Measurements from ENCODE around the gene PLEK2.

PLEK2 gene

GRCh38 chr14:67387195-67387594 lies 24.8 kb downstream of the PLEK2 start:
- no peak overlapping the region for H3K27ac ChIP-seq

GRCh38 chr14:67385618-67386017 lies 26.3 kb downstream of the PLEK2 start:
- 0 out of 2 replicates have a peak overlapping the region, but pooled peaks have one; percentile 12 for H3K27ac ChIP-seq
- no peak for TF ChIP-seq ZFX (IDR thresholded peaks at IDR 0.05; ENCODE audit: borderline replicate concordance)
- TF ChIP-seq, protein P1, sequence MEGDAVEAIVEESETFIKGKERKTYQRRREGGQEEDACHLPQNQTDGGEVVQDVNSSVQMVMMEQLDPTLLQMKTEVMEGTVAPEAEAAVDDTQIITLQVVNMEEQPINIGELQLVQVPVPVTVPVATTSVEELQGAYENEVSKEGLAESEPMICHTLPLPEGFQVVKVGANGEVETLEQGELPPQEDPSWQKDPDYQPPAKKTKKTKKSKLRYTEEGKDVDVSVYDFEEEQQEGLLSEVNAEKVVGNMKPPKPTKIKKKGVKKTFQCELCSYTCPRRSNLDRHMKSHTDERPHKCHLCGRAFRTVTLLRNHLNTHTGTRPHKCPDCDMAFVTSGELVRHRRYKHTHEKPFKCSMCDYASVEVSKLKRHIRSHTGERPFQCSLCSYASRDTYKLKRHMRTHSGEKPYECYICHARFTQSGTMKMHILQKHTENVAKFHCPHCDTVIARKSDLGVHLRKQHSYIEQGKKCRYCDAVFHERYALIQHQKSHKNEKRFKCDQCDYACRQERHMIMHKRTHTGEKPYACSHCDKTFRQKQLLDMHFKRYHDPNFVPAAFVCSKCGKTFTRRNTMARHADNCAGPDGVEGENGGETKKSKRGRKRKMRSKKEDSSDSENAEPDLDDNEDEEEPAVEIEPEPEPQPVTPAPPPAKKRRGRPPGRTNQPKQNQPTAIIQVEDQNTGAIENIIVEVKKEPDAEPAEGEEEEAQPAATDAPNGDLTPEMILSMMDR (IDR thresholded peaks at IDR 0.05), result no peak

More at GRCh38 chr14:67387195-67387594, 24.8 kb downstream of the PLEK2 start:
- TF ChIP-seq, protein P1 (IDR thresholded peaks at IDR 0.05), result no peak
- TF ChIP-seq ZFX (IDR thresholded peaks at IDR 0.05; ENCODE audit: borderline replicate concordance), result no peak

- H3K27ac ChIP-seq, result 0 out of 2 replicates have a peak overlapping the region, but pooled peaks have one; percentile 12
- TF ChIP-seq ZFX (IDR thresholded peaks at IDR 0.05; ENCODE audit: borderline replicate concordance), result no peak
- TF ChIP-seq, protein P1 (IDR thresholded peaks at IDR 0.05), result no peak
Measured at GRCh38 chr14:67385120-67385519, 26.8 kb downstream of the PLEK2 start.

GRCh38 chr14:67377916-67378315 lies 34.0 kb downstream of the PLEK2 start:
- H3K27ac ChIP-seq, result no peak overlapping the region
- no peak for TF ChIP-seq ZFX (IDR thresholded peaks at IDR 0.05; ENCODE audit: borderline replicate concordance)
- TF ChIP-seq, protein P1 (IDR thresholded peaks at IDR 0.05), result no peak

DNA sequence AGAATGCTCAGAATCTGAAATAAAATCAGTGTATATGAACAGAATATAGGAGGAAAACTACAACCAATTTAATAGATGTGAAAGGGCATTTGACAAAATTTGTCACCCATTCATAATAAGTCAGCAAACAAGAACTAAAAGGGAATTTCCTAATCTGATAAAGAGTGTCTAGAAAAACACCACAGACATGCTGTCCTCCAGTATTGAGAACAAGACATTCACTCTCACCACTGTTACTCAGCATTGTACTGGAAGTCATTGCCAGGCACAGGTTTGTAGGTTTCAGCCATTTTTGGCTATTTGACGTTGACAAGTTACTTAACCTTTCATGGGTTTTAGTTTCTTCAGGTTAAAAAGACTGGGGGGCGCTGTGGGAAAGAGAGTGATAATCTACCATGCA lies 38.6 kb downstream of the PLEK2 start:
- TF ChIP-seq ZFX (IDR thresholded peaks at IDR 0.05; ENCODE audit: borderline replicate concordance), result no peak
- TF ChIP-seq, protein P1 (IDR thresholded peaks at IDR 0.05), result no peak
- H3K27ac ChIP-seq, result no peak overlapping the region

DNA sequence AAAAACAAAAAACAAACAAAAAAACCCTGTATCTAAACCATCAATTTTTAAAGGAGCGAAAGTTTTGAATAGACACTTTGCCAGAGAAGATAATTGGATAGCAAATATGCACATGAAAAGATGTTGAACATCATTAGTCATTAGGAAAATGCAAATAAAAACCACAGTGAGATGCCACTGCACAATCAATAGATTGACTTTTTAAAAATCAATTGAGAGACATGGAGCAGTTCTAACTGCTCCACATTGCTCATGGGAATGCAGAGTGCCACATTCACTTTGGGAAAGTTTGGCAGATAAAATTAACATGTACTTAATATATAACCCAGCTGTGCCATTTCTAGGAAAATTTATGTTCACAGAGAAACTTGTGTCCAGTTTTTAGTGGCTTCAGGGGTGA lies 39.1 kb downstream of the PLEK2 start:
- no peak for TF ChIP-seq ZFX (IDR thresholded peaks at IDR 0.05; ENCODE audit: borderline replicate concordance)
- TF ChIP-seq, protein P1 (IDR thresholded peaks at IDR 0.05), result no peak
- no peak overlapping the region for H3K27ac ChIP-seq

DNA sequence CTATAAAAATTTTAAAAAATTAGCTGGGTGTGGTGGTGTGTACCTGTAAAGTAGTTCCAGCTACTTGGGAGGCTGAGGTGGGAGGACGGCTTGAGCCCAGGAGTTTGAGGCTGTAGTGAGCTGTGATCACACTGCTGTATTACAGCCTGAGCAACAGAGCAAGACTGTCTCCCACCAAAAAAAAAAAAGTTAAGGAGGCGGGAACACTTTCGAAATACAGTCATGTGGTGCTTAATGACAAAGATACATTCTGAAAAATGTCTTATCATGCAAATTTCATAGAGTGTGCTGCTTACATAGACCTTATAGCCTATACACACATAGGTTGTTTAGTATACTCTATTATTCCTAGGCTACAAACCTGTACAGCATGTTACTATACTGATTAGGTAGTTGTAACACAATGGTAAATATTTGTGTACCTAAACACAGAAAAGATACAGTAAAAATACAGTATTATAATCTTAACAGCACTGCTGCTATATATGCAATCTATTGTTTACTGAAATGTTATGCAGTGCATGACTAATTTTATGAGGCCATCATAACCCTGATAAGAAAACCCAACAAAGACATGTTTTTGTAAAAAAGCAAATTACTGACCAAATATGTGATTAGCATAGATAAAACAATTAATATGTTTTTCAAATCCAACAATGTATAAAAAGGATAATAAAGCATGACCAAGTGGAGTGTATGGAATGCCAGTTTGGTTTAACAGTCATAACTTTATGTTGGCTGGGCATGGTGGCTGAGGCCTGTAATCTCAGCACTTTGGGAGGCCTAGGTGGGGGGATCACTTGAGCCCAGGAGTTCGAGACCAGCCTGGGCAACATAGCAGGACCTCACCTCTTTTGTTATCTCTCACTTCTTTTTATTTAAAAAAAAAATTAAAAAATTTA lies 40.5 kb downstream of the PLEK2 start:
- peak overlapping the region; percentile 61 for H3K27ac ChIP-seq

More for the DNA sequence above, 40.5 kb downstream of the PLEK2 start:
- TF ChIP-seq ZFX (IDR thresholded peaks at IDR 0.05; ENCODE audit: borderline replicate concordance), result no peak
- TF ChIP-seq, protein P1 (IDR thresholded peaks at IDR 0.05), result no peak

Measured in 22Rv1 (cell line).